NCI-H2171 (cell line): ENCODE measurements around the gene MRTFA.
A peak's percentile ranks its signal among the peaks of the same experiment; 100 is the strongest.

Experiments used
- DNase-seq: peaks from one replicate; lab custom pipeline; 2025; lab: John Stamatoyannopoulos, UW

The MRTFA gene

DNA sequence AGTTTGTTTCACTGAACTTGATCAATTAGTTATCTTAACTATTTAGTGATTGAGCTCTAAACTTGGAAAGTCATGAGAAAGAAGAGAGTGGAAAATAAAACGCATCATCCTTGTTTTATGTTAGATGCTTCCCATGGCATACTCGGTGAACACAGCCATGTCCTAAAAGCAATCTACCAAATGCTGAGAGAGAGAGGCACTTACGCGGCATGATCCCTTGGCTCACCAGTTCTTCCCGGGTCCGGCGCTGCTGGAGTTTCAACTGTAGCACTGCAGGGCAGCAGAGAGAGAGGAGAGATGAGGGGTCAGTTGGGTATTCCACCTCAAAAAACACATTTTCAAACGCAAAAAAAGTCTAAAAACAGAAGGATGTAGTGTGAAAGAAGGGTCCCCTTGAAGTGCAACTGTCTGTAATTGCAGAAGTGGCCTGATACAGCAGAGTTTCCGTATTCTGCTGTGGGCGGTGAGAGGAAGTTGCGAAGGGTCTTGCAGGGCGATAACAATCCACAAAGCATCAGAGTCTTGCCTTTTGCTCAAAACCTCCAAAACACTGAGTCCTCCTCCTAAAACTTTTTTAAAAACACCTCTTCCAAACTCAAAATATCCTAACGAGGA, 173.4 kb downstream of the MRTFA start:
- no peak for DNase-seq

DNA sequence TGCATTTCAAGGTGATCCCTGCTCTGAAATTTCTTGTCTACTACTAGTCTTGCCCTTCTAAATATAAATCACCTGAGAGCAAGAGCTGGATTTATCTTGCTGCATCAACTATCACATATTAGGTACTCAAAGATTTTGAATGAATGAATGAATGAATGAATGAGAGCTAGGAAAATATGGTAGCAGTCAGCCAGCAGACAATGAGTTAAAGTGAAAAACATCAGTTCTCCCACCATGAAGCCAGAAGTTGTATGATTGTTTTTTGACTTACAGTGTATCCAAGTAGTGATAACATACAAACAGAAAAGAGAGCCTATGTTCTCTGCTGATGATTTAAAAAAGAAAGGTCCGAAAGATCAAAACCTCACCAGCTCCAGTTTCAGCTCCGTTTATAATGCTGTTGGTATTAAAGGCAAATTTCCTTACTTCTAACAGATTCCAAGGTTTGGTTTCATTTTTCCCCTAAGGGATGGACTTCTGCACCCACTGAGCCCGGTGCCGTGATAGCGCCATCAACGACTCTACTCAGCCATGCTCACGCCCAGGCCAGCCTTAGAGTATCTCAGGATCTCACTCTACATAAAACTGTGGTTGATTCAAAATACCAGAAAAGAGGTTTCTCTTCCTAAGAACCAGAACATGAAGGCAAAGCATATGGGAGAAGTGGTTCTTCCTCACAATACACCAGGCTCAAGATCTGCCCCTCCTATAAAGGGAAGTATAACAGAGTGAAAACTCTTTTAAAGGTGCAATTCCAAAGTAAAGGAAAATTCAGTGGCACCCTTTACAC, 174.1 kb downstream of the MRTFA start:
- no peak for DNase-seq

DNA sequence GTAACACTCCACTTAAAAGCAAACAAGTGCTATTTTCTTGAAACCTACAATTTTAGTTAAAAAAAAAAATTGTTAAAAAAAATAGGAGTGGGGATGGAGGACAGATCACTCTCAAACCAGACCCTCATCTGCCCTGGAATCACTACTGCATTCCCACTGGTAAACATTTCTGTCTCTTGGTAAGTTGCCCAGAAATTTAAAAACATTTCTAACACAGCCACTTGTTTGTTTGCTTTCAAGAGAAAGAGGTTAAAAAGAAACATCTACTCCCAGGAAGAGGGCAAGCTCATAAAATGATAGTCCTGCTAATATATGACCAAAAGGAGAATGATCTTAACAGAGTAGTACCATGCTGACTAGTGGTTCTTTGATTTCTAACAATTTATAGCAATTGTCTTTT, 182.8 kb downstream of the MRTFA start:
- DNase-seq: no peak

DNA sequence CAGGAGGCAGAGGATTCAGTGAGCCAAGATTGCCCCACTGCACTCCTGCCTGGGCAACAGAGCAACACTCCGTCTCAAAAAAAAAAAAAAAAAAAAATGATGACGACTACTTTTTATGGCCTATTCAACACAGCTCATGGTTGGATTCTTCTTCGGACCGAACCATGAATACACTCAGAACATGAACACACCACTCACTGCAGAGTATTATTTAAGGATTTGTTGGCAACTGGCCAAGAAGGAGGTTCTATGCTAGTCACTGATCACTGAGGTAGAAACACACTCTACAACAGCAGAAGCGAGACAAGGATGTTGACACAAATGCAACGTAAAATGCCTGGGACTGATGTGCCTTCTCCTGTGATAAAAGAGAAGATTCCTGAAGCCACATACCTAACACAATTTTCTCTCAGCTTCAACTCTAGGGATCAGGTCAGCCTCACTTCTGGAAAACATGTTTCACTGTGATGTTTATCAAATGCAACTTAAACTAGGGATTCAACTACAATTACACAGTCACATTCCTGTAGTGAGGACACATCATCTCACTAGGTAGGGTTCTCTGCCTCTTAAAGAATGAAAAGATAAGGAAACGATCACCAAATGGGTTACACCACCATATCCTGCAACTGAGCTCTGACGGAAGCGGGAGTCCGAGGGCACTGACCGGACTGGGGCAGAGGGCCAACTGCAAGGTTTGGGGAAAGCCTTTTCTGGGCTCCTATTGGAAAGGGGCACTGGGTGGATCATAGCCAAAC, 183.6 kb downstream of the MRTFA start:
- DNase-seq: no peak

GRCh38 chr22:40451210-40451609, 185.3 kb downstream of the MRTFA start:
- no peak for DNase-seq

GRCh38 chr22:40450616-40451015, 185.9 kb downstream of the MRTFA start:
- DNase-seq: no peak

GRCh38 chr22:40449676-40450035, 186.9 kb downstream of the MRTFA start:
- DNase-seq: no peak

DNA sequence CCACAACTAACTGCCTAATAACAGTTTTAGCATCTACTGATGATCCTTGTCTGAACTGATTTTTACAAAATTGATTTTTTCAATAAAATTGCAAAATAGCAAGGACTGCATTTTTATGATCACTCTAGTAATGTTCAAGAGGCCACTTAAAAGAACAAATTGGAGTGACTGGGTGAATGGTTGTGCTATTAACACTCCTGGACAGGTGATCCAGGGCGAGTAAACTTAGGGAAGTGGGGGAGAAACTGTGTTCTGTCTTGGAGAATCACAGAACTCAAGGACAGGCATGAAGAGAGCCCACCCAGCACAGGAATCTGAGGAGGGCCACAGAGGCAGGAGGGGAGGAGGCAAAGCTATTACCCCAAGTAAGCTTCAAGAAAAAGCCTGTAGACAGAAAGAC, 190.3 kb downstream of the MRTFA start:
- no peak for DNase-seq

GRCh38 chr22:40444178-40444831, 192.2 kb downstream of the MRTFA start:
- DNase-seq: no peak

DNA sequence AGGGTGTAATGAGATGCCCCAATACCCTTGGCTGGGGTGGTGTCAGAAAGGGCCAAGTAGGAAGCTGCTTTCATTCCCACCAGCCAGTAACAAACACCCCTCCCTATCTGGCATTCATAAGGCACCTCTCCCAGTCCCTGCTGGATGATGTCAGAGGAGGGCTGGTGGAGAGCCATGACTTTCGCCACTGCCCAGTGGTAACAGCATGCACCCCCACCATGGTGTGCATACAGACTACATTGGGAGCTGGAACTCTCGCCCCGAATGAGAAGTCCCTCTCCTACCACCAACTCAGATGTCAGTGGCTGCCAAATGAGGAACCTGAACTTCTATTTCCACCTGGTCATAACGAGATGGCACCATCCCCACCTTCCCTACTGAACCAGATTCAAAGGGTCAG, 192.8 kb downstream of the MRTFA start:
- DNase-seq: no peak

GRCh38 chr22:40441761-40442390, 194.6 kb downstream of the MRTFA start:
- DNase-seq: no peak

DNA sequence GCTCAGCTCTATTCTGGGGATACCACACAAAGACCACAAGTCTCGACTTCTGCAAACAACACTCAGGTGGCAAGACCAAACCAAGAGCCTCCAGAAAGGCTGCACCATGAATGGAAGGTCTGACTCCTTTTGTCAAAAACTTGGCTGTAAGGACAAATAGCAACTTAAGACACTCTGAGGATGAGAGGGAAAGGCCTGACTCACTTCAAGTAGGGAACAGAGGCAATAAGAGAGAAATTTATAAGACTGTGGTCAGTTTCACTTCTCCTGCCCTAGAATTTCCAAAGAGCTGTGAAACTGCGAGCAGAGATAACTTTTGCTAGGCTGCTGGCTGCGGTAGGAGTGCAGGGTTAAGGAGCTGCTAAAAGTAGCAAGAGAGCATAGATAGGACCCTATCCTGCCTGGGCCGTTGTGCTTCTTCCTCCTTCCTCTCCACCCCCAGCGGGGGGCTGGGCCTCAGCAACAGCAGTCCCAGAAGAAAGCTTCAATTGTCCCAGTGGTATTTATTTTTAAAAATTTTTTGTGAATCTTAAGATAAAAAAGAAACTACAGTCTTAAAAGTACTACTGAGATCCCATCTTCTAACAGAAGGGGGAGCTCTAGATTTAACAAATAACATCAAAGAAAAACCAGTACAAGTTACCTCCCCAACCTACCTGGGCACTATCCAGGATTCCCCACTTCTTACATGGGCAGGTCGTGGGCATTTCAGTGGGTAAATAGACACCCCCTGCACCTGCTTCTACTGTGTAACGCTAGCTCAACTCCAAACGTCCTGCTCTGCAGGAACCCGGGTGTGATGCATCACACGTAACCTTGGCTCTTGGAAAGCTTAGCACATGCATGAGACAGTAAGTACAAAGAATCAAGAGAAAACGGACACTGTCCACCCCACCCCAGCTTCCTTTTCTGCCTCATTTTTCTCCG, 199.8 kb downstream of the MRTFA start:
- DNase-seq: peak; percentile 39

DNA sequence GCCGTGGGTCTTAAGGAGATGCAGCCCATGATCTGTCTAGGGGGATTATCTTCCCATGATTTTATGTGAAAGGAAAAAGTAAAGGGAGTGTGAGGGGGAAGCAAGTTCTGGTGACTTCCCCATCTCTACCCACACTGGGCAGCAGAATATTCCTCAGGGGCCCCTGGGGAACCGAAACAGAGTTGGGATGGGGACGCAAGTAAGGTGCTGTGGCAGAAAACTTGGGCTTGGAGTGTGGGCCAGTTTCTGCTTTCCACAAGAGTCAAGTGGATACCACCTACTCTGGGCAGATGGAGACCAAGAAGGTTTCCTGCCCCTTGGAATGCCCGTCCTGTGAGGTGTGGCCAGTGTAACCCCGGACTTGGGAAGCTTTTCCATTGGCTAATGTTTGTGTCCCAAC, 201.8 kb downstream of the MRTFA start:
- no peak for DNase-seq

GRCh38 chr22:40434106-40434505, 202.4 kb downstream of the MRTFA start:
- no peak for DNase-seq

DNA sequence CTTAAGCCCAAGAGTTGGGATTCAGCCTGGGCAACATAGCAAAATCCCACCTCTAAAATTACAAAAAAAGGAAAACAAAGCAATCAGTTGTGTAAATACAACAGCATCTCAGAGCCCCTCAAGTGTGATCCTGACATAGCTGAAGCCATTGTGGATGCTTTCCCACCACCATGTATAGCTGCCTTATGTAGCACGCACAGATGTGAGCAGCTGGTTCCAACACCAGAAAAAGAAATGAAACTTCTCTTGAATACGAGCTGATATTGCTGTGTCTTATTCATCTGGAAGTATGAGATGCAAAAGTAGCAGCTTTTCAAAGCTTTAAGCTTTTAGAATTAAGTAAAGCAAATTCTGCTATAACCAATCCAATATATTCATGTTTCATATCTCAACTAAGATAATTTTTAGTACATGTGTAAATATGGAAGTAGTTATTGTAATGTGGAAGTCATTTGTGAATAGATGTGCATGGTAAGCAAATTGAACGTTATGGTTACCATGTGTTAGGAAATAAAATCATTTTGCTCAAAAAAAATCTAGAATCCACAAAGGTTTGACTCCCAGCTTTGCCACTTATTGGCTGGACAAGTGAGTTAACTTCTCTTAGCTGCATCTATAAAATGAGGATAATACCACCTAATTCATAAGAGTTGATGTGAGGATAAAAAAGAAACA, 203.0 kb downstream of the MRTFA start:
- DNase-seq: no peak

GRCh38 chr22:40432625-40433024, 203.9 kb downstream of the MRTFA start:
- DNase-seq: no peak

DNA sequence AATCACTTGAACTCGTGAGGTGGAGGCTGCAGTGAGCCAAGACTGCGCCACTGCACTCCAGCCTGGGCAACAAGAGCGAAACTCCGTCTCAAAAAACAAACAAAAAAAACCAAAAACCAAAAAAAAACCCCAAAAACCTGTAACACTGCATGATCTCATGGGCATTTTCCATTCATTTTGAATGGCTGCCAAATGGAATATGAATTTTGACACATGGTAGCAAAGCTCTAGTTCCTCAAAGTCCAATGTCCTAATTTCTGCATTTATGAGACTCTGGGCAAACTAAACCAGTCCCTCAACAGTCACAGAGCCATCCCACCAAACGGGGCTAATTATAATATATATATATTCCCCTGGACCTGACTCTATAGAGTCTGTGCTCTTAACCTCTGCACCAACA, 204.4 kb downstream of the MRTFA start:
- no peak for DNase-seq

GRCh38 chr22:40430991-40431390, 205.5 kb downstream of the MRTFA start:
- no peak for DNase-seq

- DNase-seq: no peak
Observed at GRCh38 chr22:40429481-40429880, 207.0 kb downstream of the MRTFA start.

GRCh38 chr22:40428796-40429195, 207.7 kb downstream of the MRTFA start:
- no peak for DNase-seq
